Ectodermal cell (in vitro differentiated cells): ENCODE results near the gene IKZF1. TPM values are rescaled to one million over a fixed set of nuclear protein-coding genes. Genes with fewer than 3 reads are reported as not detected.

Experiments
- H3K27ac ChIP-seq: 2 replicates; pipeline ENCODE4 v1.7.0; 2013; ENCODE audit warnings: mild to moderate bottlenecking, low read depth, low read length; ENCODE audit not compliant: insufficient read depth, poor library complexity, severe bottlenecking
- H3K27me3 ChIP-seq: 2 replicates; pipeline ENCODE4 v1.7.0; 2013; ENCODE audit warnings: mild to moderate bottlenecking, low read length; ENCODE audit not compliant: insufficient read depth, control insufficient read depth, poor library complexity, severe bottlenecking
- H3K36me3 ChIP-seq: one replicate; pipeline ENCODE4 v1.7.0; 2013; ENCODE audit warnings: low read length; ENCODE audit not compliant: control insufficient read depth, insufficient read depth
- H3K4me1 ChIP-seq: one replicate; pipeline ENCODE4 v1.7.0; 2013; ENCODE audit warnings: low read length; ENCODE audit not compliant: control insufficient read depth, insufficient read depth
- H3K4me3 ChIP-seq: 2 replicates; pipeline ENCODE4 v1.7.0; 2013; ENCODE audit warnings: low read depth, low read length, control low read depth; ENCODE audit not compliant: insufficient read depth
- H3K9me3 ChIP-seq: 2 replicates; pipeline ENCODE4 v1.7.0; 2013; ENCODE audit warnings: mild to moderate bottlenecking, low read length, moderate library complexity; ENCODE audit not compliant: control insufficient read depth
- WGBS, 2 experiments: methylation state at CpG; one replicate each; pipeline ENCODE4 v1.1.7; 2013; ENCODE audit warnings: missing lambda C conversion rate in 2 of 2; 5-methylcytosine and 5-hydroxymethylcytosine counted together
- polyA plus RNA-seq, 4 experiments: library from polyadenylated mRNA; stranded (reverse); fragments of 50-300 nt; gene quantifications; one replicate each; pipeline ENCODE4 v1.2.3, GENCODE V29; 2013

The IKZF1 gene
- 0.83 TPM for polyA plus RNA-seq (2013, experiment 1 of 4)
- 0.46 TPM for polyA plus RNA-seq (2013, experiment 2 of 4)
- 0.96 TPM for polyA plus RNA-seq (2013, experiment 3 of 4)
- 0.97 TPM for polyA plus RNA-seq (2013, experiment 4 of 4)

GRCh38 chr7:50304129-50304910 is at the start of gene IKZF1:
TSS of gene IKZF1 (plus strand) at chr7:50304716. CDS start at chr7:50319062, 14,346 bp downstream.
- H3K4me1 ChIP-seq: no peaks in the 10 kb centered on the region
- peaks cover 62% of the 10 kb centered on the region for H3K27me3 ChIP-seq
- H3K4me3 ChIP-seq: peak within 1 kb of the TSS; percentile 51
- 1% methylated on average over 107 of the region's 107 CpGs for whole genome bisulfite sequencing, 2 experiments
- H3K36me3 ChIP-seq: no peaks in the 10 kb centered on the region
- H3K9me3 ChIP-seq: no peaks in the 10 kb centered on the region
- no peak within 1 kb of the TSS for H3K27ac ChIP-seq

- Histone ChIP-seq H3K9me3 (no peaks in the 10 kb centered on the region), H3K27ac (no peak overlapping the region), H3K4me1 (no peaks in the 10 kb centered on the region), H3K4me3 (no peak overlapping the region), H3K27me3 (no peaks in the 10 kb centered on the region), H3K36me3 (no peaks in the 10 kb centered on the region)
- 91 to 100% methylated on average over 1 of the region's 1 CpG for WGBS, 2 experiments
Observed at GRCh38 chr7:50261593-50261992, 42.9 kb upstream of the IKZF1 start.

DNA sequence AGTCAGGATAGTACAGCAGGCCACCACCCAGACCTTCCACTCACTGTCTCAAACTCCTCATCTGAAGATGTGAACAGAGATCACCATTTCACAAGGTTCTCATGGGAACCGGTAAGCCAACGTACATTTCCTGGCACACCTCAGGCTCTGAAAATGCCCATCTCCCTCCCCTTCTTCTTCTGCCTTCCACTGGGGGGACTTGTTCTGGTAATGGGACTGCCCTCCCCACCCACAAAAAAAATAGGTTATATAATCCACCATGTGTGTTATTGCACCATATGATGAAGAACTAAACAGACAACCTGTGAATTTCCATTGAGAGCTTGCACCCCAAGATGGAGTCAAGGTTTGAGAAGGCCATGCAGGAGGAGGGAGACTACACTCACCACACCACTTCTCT is 42.1 kb upstream of the IKZF1 start:
- Histone ChIP-seq H3K27ac (no peak overlapping the region), H3K27me3 (no peaks in the 10 kb centered on the region), H3K4me3 (no peak overlapping the region), H3K36me3 (no peaks in the 10 kb centered on the region), H3K4me1 (no peaks in the 10 kb centered on the region), H3K9me3 (no peaks in the 10 kb centered on the region)
- whole genome bisulfite sequencing, 2 experiments: 87 to 95% methylated on average over 2 of the region's 2 CpGs

DNA sequence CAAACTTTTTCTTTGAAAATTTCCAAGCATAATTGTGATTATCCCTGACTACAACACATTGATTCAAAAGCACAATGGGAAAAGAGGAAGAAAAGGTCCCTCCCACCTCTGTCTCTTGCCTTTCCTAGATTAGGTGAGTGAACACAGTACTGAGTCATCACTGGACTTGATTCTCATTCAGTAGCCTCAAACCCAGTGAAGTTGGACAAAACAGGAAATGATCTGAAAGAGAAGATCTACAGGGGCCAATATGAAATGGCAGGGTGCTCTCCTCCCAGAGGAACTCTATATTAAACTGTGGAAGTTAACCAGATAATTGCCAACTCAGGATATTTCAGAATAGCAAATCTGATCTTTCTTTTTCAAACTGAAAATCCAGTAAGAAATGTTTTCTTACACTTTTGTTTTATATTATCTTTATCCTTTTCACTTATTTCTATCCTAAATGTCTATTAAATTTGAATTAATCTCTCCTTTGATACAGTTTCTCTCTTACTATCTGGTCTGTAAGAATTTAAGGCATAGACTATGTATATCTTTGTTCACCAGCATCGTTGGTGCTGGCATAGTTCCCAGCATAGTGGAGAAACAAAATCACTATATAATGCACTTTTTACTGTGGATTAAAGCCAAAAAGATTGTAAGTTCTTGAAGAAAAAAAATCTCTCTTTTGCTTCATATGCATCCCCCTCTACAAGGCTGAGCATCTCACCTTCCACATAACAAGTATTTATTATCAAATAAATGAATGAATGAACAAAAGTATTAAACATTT is 41.4 kb upstream of the IKZF1 start:
- no peaks in the 10 kb centered on the region for H3K4me1 ChIP-seq
- no peaks in the 10 kb centered on the region for H3K36me3 ChIP-seq
- H3K27ac ChIP-seq: no peak overlapping the region
- H3K4me3 ChIP-seq: no peak overlapping the region
- no peaks in the 10 kb centered on the region for H3K9me3 ChIP-seq
- H3K27me3 ChIP-seq: no peaks in the 10 kb centered on the region
- WGBS, 2 experiments: no CpG with 5 or more reads among the region's 1 CpG

DNA sequence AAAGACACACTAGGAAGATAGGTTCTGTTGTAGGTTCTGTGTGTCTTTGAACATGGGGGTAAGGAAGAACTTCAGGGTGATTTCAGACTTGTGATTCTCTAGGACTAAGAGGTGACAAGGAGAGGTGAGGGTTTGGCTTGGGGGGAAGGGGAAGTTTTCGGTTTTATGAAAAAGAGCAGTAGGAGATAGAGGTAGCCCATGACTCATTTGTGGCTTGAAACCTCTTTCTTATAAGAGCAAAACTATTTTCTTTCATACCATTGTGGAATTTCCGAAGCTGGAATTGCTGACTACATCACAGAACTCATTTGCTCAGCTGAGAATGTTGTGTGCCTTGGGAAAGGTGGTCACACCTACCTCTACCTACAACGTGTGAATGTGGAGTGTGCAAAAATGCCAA is 39.6 kb upstream of the IKZF1 start:
- Histone ChIP-seq H3K4me1 (no peaks in the 10 kb centered on the region), H3K4me3 (no peak overlapping the region), H3K27me3 (no peaks in the 10 kb centered on the region), H3K36me3 (no peaks in the 10 kb centered on the region), H3K9me3 (no peaks in the 10 kb centered on the region), H3K27ac (no peak overlapping the region)
- WGBS, 2 experiments: 83 to 88% methylated on average over 2 to 3 of the region's 3 CpGs

GRCh38 chr7:50265968-50266634 is 38.4 kb upstream of the IKZF1 start:
- Histone ChIP-seq H3K27ac (no peak overlapping the region), H3K36me3 (no peaks in the 10 kb centered on the region), H3K9me3 (no peaks in the 10 kb centered on the region), H3K4me3 (no peak overlapping the region), H3K27me3 (no peaks in the 10 kb centered on the region), H3K4me1 (no peaks in the 10 kb centered on the region)
- 94% methylated on average over 6 of the region's 6 CpGs for WGBS, 2 experiments

GRCh38 chr7:50266635-50267386 is 37.7 kb upstream of the IKZF1 start:
- no peaks in the 10 kb centered on the region for H3K27me3 ChIP-seq
- no peak overlapping the region for H3K4me3 ChIP-seq
- H3K36me3 ChIP-seq: no peaks in the 10 kb centered on the region
- no peaks in the 10 kb centered on the region for H3K9me3 ChIP-seq
- no peaks in the 10 kb centered on the region for H3K4me1 ChIP-seq
- 81 to 86% methylated on average over 11 of the region's 11 CpGs for WGBS, 2 experiments
- no peak overlapping the region for H3K27ac ChIP-seq

DNA sequence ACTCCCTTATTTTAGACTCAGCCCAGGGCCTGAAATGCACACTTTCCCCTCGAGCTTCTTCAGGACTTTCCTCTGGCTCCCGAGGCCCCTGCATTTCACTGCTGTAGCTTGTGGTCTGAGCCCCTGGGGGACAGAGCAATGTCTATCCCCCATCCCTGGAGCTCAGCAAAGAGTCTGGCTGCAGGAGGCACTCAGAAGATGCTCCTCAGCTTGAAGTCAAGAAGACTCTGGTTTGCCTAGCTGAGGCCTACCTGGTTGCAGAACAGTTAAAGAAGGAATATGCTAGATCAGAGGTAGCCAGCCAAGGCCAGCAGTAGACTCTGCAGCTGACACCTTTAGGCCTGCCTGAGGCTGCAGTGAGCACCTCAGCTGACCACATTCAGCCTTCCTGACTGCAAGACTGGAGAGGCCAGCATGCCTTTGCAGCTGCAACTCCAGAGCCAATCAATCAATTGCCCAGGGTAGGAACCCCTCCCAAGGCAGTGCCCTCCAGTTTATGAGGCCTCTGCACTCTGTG is 36.9 kb upstream of the IKZF1 start:
- no peaks in the 10 kb centered on the region for H3K9me3 ChIP-seq
- H3K4me1 ChIP-seq: no peaks in the 10 kb centered on the region
- no peaks in the 10 kb centered on the region for H3K36me3 ChIP-seq
- H3K27ac ChIP-seq: no peak overlapping the region
- no peaks in the 10 kb centered on the region for H3K27me3 ChIP-seq
- H3K4me3 ChIP-seq: no peak overlapping the region
- WGBS, 2 experiments: 85 to 92% methylated on average over 2 of the region's 2 CpGs

- no peak overlapping the region for H3K27ac ChIP-seq
- 93 to 98% methylated on average over 4 of the region's 4 CpGs for WGBS, 2 experiments
- H3K9me3 ChIP-seq: no peaks in the 10 kb centered on the region
- H3K27me3 ChIP-seq: no peaks in the 10 kb centered on the region
- H3K36me3 ChIP-seq: no peaks in the 10 kb centered on the region
- no peaks in the 10 kb centered on the region for H3K4me1 ChIP-seq
- H3K4me3 ChIP-seq: no peak overlapping the region
Observed at GRCh38 chr7:50268223-50268622, 36.3 kb upstream of the IKZF1 start.
